BJ (cell line): Measurements from ENCODE around the gene NRGN. TPM values are rescaled to one million over a fixed set of nuclear protein-coding genes. Genes with fewer than 3 reads are reported as not detected.

ENCODE experiments used
- CTCF ChIA-PET: fragments of 350-600 bp; formaldehyde crosslinking; extraction: SDS; loops from one replicate; lab custom pipeline; 2021; ENCODE audit warnings: antibody characterized with exemption, inconsistent platforms; lab: Yijun Ruan, JAX
- POLR2A ChIA-PET: fragments of 300-600 bp; sonication (Branson Sonifier 250); formaldehyde crosslinking; extraction: SDS; loops from one replicate; lab custom pipeline; 2021; ENCODE audit warnings: antibody characterized with exemption; lab: Charles Lee
- DNase-seq: peaks from one replicate; pipeline ENCODE4 v3.0.0-alpha.2; 2011; ENCODE audit warnings: low read depth
- H3K27me3 ChIP-seq: 2 replicates; pipeline ENCODE4 v1.6.0; 2011; ENCODE audit warnings: low read length; ENCODE audit not compliant: control insufficient read depth, insufficient read depth
- H3K36me3 ChIP-seq: 2 replicates; pipeline ENCODE4 v1.5.1; 2011; ENCODE audit warnings: low read length; ENCODE audit not compliant: control insufficient read depth, insufficient read depth
- H3K4me3 ChIP-seq: 2 replicates; pipeline ENCODE4 v1.5.1; 2011; ENCODE audit warnings: low read depth, mild to moderate bottlenecking, control low read depth, low read length
- polyA plus RNA-seq: library from polyadenylated mRNA; depleted of rRNA; stranded (reverse); fragments of >200 nt; gene quantifications from 2 replicates; pipeline ENCODE4 v1.2.3, GENCODE V29; 2011
- TF ChIP-seq, protein P1 (sequence below): IDR thresholded peaks from 2 replicates; pipeline ENCODE4 v1.5.1; 2011; ENCODE audit warnings: low read depth, mild to moderate bottlenecking, control low read depth, inconsistent platforms, low read length, moderate library complexity; ENCODE audit not compliant: insufficient read depth

Gene NRGN
- polyA plus RNA-seq, 1 experiment, result 1.6 TPM

DNA sequence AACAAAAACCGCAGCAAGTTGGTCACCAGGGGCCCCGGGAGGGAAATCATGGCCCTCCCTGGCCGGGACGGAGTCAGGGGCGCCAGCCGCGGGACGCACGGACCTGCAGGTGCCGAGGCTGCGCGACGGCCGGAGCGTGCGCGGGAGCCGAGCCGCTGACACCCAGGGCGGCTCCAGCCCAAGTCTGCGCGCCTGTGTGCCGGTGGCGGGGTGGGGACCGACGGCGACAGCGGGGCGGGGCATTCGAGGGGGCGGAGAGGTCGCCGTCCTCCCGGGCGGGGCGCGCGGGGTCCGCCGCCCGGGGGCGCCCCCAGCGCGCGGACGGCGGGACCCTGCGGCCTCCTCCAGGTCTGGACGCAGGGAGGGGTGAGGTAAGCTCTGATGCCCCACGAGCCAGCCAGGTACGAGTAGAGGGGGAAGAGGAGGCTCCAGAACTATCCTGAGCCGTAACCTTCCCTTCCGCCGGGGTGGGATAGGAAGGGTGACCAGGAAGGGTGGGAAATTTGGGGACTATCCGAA, 22.4 kb downstream of the NRGN start, which contains the start of gene ESAM:
ESAM (minus strand) TSS at position 186 of the 519 bp plus-strand sequence; CDS start at position 50, 136 bp downstream.
- CTCF ChIA-PET, result interaction anchor here (0.9 to 7.9 kb wide), 14 partner anchors 9 to 91 kb away, joined by 3 to 78 read pairs (median 6); partner anchors contain the start of genes NRGN, SIAE, SPA17 and VSIG2
- TF ChIP-seq, protein P1, sequence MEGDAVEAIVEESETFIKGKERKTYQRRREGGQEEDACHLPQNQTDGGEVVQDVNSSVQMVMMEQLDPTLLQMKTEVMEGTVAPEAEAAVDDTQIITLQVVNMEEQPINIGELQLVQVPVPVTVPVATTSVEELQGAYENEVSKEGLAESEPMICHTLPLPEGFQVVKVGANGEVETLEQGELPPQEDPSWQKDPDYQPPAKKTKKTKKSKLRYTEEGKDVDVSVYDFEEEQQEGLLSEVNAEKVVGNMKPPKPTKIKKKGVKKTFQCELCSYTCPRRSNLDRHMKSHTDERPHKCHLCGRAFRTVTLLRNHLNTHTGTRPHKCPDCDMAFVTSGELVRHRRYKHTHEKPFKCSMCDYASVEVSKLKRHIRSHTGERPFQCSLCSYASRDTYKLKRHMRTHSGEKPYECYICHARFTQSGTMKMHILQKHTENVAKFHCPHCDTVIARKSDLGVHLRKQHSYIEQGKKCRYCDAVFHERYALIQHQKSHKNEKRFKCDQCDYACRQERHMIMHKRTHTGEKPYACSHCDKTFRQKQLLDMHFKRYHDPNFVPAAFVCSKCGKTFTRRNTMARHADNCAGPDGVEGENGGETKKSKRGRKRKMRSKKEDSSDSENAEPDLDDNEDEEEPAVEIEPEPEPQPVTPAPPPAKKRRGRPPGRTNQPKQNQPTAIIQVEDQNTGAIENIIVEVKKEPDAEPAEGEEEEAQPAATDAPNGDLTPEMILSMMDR, result no peak
- Histone ChIP-seq H3K36me3 (no peaks in the 10 kb centered on the region; the same call in none of the 2 replicates), H3K4me3 (peak within 1 kb of the TSS; percentile 43), H3K27me3 (peaks cover 15% of the 10 kb centered on the region)
- POLR2A ChIA-PET, result no interaction called here
- DNase-seq, result no peak

DNA sequence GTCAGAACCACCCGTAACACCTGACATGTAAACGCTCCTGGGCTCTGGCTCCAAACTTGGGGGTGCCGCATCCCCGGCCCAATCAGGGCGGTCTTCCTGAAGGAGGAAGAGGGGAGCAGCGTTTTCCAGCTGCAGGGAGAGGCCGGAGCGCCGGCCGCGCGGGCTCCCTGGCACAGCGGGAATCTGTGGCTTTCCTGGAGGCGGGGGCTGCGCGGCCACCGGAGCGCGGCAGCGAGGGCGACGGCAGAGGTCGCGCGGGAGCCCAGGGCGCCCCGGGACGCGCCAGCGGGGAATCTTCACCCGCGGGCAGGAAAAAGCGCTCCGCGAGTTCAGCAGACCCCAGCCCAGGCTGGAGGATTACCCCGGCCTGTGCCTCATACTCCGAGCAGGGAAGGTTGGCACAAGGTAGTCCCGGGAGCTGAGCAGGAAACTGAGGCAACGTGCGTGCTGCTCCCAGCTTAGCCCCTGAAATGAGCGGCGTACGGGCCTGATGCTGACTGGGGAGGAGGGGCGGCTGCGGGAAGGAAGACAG, 22.9 kb downstream of the NRGN start:
- Histone ChIP-seq H3K27me3 (peaks cover 12% of the 10 kb centered on the region), H3K4me3 (peak overlapping the region; percentile 43), H3K36me3 (no peaks in the 10 kb centered on the region; the same call in none of the 2 replicates)
- no peak for DNase-seq
- POLR2A ChIA-PET, result no interaction called here
- CTCF ChIA-PET, result interaction anchor here (0.9 to 7.9 kb wide), 13 partner anchors 9 to 91 kb away, joined by 3 to 78 read pairs (median 5); partner anchors contain the start of genes NRGN, SIAE, SPA17 and VSIG2
- TF ChIP-seq, protein P1, result no peak

DNA sequence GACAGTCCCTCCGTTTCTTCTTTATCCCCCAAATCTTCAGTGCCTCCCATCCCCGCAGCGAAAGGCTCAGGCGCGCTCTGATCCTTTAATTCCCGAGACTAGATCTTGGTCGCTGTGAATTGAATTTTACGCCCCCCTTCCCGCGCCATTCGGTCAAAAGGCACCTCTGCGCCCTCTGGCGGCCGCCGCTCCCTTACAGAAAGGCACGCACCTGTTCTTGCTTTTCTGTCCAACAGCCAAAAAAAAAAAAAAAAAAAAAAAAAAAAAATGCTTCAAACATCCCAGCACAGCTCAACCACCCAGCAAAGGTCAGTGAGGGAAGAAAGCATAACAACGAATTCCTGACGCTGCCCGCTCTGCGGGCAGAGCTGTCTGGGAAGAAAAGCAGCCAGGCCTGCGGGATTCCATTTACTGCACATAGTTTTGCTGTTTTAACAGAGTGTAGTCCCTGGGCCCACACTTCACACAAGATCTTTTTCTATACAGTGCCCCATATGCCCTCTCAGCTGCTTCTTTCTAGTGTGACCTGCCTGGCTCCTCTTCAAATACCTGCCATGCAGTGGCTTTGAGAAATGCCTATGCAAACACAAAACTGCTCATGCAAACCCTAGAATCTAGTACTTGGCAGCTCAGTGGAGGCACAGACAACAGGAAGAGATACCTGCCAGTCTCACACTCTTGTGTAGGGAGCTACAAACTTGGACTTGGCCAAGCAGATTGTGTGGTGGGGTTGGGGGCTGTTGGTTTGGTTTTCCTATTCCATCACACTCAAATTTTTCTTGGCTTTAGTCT, 23.6 kb downstream of the NRGN start:
- H3K27me3 ChIP-seq, result peaks cover 11% of the 10 kb centered on the region
- peak overlapping the region; percentile 43 for H3K4me3 ChIP-seq
- H3K36me3 ChIP-seq, result no peaks in the 10 kb centered on the region; the same call in none of the 2 replicates
- DNase-seq, result no peak
- ChIA-PET CTCF (interaction anchor here (0.7 to 7.9 kb wide), 24 partner anchors 9 to 119 kb away, joined by 3 to 78 read pairs (median 5); partner anchors contain the start of genes NRGN, SIAE, SPA17 and VSIG2), POLR2A (no interaction called here)
- TF ChIP-seq, protein P1, result peak; percentile 85

DNA sequence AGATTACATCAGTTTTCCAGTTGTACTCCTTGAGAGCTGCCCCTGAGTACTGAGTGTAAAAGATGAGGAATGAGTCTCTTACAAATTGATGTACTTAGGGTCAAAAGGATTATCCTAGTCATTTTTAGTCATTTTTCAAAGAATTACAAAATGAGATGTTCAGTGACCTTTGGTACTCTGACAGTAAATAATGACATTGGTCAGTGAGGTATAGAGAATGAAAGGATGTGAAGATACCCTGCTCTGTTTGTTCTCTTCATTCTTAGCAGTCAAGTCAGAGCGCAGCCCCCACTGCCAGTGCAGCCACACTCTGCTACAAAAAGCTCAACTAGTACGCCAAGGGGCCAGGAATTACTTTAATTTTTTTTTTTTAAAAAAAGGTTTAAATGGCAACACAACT, 26.4 kb downstream of the NRGN start:
- POLR2A ChIA-PET, result no interaction called here

More for the DNA sequence above, 26.4 kb downstream of the NRGN start:
- no peak for DNase-seq
- H3K36me3 ChIP-seq, result no peaks in the 10 kb centered on the region; the same call in none of the 2 replicates
- peaks cover 6% of the 10 kb centered on the region for H3K27me3 ChIP-seq
- CTCF ChIA-PET, result interaction anchor here (0.6 to 7.9 kb wide), 5 partner anchors 13 to 95 kb away, joined by 3 to 78 read pairs (median 4); partner anchors contain the start of genes SIAE and SPA17
- H3K4me3 ChIP-seq, result no peak overlapping the region
- TF ChIP-seq, protein P1, result no peak
